NCI-H1105 treated with DMSO at 0.1 percent for 48 hours (cell line): ENCODE measurements around the gene ANAPC10.
"Not testable (repeated sequence)": the region's sequence is repeated elsewhere in the genome, so short reads cannot be mapped to it uniquely, and the experiment has no call there.

Experiments
- DNase-seq: peaks from one replicate; lab custom pipeline; 2025; lab: John Stamatoyannopoulos, UW

Gene ANAPC10, protein sequence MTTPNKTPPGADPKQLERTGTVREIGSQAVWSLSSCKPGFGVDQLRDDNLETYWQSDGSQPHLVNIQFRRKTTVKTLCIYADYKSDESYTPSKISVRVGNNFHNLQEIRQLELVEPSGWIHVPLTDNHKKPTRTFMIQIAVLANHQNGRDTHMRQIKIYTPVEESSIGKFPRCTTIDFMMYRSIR

DNA sequence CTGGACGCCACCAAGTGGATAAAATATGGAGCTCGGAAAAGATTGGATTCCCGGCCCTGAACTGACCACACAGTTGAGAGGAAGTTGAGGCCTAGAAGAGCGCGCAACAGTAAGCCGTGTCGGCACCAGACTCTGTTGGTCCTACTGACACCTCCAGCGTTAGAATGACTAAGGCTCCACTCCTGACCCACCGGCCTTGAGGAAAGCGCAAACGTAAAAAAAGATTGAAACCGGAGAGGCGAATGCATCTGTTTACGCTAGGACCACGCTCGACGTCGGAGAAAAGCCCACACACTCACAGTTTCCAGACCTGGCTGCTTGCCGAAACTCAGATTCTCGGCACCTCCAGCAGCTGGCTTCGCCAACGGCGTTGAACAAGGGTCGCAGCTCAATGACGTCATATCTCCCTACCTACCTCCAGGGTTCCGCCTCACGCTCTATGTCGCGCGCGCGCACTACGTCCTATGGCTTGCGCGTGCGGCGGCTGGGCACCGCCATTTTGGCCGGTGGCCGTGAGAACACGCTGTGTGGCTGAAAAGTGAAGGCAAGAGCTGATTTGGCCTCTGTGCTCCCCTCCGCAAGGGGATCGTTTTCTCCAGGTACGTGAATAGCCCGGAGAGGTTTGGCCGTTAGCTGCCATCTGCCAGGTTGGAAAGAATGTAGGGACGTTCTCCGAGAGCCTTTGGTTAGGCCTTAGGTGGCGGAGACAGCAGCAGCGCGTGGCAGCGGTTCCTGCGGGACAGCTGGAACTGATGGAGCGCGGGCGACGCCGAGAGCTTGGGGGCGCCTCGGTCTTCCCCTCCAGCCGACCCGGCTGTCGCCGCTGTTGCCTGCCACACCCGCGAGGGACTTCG is at the start of gene ANAPC10, which contains the start of gene ABCE1:
ANAPC10 (minus strand) TSS at position 376 of the 854 bp plus-strand sequence. CDS start 2,097 bp downstream, outside the sequence.
ABCE1 (plus strand) TSS at position 491 of the 854 bp plus-strand sequence. CDS start 6,102 bp downstream, outside the sequence.
- DNase-seq, result peak; percentile 89

DNA sequence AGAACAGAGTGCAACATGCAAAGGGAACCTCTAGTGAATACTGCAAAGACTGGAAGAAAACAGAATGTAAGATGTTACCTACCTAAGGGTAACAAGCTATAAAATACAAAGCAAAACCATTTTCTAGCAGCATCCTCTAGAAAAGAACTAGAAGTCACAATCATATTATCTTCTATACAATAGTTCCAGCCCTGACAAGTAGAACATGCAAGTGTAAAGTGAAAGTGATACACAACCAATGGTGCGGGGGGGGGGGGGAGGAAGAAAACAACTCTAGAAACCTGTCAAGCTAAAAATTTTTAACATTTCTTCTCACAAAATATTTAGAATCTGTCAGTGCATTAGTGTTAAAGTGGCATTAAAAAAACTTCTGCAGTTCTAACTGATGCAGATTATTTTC is 38.2 kb upstream of the ANAPC10 start:
- DNase-seq, result not testable (repeated sequence)

DNA sequence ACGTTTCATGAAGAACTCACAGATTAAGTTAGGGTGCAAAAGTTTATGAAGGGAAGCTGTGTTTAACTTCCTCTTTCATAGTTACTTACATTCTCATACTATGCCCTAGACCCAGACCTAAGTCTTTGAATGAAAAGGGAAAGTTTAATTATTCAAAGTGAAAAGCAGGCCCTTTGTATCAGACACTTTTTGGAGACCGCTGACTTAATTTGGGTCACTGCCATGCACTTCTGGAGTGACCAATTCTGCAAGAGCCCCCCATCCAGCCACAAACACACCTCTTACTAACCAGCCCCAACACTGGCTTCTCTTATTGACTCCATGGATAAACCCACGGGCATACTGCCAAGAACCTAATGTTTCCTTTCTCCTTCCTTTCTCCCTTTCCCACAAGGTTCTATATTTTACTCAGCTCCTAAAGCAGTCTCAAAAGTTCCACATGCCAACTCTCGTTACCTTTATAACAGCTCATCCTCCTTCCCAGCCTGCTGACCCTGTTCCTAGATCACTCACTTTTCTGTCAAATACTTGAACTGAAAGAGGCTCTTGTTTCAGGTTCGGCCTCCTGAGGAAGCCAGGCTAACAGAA is 34.6 kb upstream of the ANAPC10 start:
- no peak for DNase-seq

DNA sequence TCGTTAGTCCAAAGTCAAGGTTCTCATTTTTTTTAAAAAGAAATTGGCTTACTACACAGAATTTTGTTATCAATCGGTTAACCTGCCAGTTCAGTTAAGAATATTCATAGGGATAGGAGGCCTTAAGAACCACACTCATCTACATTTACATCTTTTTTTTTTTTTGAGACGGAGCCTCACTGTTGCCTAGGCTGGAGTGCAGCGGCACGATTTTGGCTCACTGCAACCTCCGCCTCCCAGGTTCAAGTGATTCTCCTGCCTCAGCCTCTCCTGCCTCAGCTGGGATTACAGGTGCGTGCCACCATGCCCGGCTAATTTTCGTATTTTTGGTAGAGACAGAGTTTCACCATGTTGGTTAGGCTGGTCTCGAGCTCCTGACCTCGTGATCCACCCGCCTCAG is 33.9 kb upstream of the ANAPC10 start:
- DNase-seq, result no peak

DNA sequence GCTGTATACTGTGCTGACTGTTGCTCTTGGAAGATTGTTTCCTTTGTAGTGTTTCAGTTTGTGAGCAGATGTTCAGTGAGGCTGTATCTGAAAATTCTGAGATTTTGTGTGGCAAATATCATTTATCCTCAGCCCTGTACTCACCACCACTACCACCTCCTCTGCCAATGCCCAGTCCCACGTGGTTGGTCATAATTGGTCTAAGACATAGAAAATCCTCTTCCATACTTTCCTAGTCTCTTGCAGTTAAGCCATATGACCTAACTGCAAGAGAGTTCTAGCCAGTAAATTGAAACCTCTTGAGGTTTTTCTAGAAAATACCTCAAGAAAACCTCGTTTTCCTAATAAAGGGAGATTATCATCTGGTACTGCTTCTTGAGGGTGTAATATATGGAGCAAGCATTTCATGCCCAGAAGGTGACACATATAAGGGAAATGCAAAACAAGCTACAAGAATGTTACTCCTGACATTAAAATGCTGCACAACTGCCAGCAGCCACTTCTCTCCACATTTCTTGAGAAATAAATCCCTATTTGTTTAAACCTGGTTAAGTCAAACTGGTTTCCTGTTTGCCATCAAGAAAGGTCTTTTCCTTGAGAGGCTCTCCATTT is 32.9 kb upstream of the ANAPC10 start:
- no peak for DNase-seq

DNA sequence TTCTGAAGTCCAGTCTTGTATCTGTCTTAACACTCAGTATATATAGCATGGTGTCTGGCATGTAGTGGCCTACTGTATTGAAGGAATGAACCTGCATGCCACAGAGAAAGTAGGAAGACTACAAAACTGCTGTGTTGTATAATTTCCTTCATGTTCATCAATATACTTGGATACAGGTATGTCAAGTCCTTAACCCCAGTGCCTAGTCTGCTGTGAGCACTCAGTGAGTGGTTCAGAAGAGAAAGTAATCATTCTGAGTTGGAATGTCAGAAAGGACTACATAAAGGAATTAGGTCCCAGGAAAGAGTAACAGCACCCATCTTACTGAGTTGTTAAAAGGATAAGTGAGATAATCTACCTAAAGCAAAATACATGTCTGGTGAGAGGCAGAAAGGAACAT is 32.1 kb upstream of the ANAPC10 start:
- DNase-seq, result no peak

DNA sequence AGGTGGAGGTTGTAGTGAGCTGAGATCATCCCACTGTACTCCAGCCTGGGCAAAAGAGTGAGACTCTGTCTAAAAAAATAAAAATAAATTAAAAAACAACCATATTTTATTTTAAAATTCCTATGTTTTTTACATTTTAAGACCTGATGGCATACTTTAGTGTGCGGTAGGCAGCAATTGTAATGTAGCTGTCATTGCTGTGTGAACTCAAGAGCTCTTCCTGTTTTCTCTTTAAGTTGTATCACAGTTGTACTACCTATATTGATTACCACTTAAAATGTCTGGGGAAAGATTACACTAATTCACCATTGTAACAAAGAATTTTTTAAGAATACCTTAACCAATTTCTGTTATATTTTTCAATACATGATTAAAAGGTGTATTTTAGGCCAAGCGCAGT is 27.4 kb upstream of the ANAPC10 start:
- DNase-seq, result no peak

DNA sequence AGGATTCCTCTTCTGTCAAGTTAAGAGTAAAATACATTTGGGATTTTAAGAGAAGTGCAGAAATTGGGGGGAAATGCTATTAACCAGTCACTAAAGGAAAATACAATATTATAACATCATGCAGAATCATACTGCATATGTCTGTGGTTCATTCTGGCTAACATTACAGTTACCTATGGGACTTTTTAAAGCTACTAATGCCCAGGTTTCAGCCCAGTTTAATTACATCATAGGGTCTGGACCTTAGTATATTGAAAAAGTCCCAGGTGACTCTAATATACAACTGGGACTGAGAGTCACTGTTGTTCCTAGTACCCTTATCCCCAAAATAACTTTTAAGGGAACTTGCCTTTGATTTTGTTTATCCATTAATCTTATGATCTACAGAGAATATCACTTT is 10.1 kb upstream of the ANAPC10 start:
- DNase-seq, result no peak

DNA sequence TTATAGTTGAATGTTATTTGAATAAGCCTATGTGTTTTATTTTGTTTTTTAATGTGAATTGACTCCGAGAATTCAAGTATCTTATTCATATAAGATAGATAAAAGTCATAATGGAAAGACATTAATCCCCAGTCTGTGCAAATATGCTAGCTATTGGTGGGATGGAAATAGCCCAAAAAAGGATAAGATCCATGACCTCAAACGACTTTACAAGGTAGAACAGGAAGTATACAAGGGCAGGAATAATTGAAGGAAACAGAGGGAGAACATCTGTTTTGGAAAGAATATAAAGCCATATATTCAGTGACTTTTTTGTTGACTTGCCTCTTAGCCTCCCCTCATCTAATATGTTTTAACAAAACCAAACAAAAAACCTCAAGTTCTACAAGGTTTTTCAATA is 9.1 kb upstream of the ANAPC10 start:
- DNase-seq, result no peak

DNA sequence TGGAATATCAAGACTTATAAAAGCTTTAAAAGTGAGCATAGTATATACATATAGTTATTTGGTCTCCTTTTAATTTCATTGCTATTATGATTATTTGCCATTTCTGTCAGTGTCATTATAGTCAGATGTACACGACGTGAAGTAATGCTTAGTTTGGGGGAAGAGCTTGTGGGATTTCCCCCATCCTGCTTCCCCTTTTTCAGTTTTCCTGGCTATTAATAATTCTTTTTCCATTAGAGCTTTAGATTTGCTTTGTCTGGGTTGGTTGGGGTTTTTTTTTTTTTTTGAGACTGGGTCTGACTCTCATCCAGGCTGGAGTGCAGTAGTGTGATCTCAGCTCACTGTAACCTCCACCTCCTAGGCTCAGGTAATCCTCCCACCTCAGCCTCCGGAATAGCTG is 5.5 kb upstream of the ANAPC10 start:
- DNase-seq, result no peak

DNA sequence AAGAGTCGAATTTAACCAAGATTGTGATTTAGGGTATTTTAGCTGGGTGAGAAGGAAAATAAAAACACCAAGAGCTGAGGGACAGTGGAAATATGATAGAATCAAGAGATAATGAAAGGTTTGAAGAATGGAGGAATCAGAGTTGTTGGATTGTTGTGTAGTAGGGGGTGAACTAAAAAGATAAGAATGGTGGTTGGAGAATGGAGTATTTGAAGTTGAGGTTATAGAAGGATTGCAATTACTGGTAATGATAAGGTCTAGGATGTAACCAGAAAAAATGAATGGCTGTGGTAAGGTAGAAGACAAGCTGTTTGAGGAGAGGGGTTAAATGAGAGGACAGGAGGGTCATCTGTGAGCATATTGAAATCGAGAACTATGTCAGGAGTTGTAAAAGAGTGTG is 4.6 kb upstream of the ANAPC10 start:
- DNase-seq, result no peak

DNA sequence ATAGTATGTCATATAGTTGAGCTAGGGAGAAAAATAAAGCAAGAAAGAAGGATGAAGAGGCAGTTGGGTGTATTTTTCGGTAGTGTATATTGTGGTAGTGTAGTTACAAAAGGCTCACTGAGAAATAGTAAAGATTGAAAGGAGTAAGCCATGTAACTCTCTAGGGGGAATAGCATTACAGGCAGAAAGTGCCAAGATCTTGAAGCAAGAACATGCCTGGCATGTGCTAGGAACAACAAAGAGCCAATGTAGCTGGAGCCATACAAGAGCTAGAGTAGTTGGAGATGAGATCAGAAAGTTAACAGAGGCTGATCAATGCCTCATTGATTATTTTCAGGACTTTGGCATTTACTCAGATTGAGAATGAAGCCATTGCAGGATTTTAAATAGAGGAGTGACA is 3.1 kb upstream of the ANAPC10 start:
- DNase-seq, result no peak

DNA sequence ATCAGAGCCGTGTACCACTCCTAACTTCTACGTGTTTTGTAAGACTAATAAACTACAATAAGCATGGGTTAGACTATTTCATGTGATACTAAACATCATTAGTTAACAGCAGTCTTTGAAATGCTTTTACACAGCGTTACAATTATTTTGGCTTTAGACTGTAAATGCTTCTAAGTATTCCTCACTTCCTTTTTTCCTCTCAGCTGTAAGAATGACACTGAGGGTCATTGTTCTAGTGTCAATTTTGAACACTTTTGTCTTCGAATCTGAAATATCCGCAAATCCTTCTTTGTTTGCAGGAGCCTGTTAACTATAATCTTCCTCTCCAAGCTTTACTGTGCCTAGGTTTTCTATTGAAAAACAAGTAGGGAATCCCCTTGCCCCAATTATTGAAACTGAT is 1.7 kb upstream of the ANAPC10 start:
- DNase-seq, result no peak

DNA sequence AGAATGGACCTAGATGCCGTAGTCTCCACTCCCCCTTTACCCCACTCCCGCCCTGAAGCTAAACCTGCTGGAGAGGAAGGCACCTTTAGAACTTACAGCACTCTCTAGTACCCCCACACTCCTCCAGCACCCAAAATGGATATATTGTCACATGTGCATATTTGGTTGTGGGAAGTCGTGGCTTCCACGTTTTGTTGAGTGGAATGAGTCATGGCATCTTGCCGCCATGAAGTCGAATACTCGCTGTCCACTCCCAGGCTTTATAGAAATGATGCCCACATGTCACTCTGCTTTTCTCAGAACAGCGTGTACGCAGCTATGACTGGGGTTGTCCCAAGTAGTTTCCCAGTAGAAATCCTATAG is 660 bp upstream of the ANAPC10 start:
- peak; percentile 12 for DNase-seq

DNA sequence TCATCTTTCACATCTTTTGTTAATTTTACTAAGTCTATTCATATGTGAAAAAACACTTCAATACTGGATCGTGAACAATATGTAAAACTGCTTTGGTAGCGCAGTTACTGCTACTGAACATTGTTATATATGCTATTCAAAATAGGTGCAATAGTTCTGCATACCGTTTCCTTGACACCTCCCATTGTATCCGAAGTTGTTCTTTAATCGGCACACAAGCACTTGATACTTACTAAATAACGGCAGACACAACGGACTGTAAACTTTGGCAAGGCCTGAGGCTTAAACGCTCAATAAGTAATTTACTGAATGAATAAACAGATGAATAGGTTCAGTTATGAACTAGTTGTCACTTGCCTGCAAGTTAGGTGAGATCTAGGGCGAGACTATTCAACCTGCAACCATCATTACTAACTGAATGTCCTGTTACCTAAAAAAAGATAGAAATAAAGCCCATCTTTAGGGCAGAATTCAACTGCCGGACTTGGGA is 620 bp downstream of the ANAPC10 start:
- peak; percentile 25 for DNase-seq

DNA sequence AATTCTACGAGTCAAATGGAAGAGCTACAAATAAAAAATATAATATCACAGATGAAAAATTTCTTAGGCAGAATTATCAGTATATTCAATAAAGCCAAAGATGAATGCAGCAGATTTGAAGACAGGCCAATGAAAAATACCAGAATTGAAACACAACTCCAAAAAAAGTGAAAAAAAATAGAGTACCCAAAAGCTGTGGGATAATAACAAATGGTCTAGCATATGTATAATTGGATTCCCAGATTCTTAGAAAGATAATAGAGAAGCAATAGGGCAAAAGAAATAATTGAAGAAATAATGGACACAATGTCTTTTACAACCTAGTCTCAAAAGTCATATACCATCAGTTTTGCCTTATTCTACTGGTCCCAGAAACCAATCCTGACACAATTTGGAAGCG is 4.4 kb downstream of the ANAPC10 start:
- DNase-seq, result no peak

DNA sequence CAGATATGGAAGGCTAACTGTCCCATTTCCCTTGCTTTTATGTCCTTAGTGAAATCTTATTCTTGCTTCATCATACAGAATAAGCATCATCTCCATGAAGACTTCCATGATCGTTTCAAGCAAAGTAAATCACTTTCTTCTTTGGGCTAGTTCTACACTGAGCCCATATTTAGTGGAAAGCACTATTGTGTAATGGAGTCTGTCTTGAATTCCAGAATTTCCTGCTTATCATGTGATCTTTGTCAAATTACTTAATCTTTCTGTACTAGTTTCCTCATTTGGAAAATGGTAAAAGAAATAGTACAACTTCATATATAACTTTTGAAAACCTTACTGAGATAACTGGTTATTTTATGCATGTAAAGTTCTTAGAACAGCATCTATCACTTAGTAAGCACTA is 7.6 kb downstream of the ANAPC10 start:
- DNase-seq, result no peak

DNA sequence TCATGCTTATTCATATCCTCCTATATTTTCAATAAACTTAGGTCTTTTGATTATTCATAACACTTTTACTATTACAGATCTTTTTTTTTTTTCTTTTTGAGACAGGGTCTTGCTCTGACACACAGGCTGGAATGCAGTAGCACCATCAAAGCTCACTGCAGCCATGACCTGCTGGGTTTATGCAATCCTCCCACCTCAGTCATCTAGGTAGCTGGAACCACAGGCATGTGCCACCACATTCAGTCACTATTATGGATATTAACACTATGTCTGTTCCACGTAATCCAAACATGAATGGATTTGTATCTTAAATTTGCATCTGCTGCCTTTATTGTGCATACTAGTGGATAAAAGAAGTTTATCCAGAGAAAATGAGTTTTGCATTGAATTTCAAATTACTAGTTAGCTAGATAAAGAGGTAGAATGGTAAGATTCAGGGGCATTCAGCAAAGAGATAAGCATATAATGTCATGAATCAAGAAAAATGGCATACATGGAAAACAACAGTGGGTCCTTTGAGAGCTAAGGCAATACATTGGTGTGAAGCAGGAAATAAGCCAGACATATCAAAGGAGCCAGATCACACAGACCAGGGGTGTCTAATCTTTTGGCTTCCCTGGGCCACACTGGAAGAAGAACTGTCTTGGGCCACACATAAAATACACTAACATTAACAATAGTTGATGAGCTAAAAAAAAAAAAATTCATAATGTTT is 13.9 kb downstream of the ANAPC10 start:
- DNase-seq, result no peak

DNA sequence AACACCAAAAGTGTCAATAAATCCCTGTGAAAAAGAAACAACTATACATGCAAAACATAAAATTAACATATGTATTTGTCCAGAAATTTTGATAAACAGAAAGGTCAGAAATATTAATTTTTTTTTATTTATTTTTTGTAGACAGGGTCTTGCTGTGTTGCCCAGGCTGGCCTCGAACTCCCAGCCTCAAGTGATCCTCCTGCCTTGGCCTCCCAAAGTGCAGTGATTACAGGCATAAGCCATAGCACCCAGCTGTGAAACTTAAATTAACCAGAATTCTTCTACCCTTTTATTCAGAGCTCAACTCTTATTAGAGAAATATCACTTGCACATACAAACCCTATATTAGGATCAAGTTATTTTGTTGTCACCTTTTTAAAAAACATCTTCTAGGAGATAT is 16.2 kb downstream of the ANAPC10 start:
- no peak for DNase-seq

DNA sequence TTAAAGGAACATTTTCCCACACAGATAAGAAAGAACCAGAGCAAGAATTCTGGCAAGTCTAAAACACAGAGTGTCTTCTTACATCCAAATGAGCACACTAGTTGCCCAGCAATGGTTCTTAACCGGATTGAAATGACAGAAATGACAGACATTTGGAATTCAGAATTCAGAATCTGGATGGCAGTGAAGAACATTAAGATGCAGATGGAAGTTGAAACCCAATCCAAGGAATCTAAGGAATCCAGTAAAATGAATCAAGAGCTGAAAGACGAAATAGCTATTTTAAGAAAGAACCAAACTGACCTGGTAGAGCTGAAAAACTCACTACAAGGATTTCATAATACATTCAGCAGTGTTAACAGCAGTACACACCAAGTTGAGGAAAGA is 21.5 kb downstream of the ANAPC10 start:
- DNase-seq, result no peak

DNA sequence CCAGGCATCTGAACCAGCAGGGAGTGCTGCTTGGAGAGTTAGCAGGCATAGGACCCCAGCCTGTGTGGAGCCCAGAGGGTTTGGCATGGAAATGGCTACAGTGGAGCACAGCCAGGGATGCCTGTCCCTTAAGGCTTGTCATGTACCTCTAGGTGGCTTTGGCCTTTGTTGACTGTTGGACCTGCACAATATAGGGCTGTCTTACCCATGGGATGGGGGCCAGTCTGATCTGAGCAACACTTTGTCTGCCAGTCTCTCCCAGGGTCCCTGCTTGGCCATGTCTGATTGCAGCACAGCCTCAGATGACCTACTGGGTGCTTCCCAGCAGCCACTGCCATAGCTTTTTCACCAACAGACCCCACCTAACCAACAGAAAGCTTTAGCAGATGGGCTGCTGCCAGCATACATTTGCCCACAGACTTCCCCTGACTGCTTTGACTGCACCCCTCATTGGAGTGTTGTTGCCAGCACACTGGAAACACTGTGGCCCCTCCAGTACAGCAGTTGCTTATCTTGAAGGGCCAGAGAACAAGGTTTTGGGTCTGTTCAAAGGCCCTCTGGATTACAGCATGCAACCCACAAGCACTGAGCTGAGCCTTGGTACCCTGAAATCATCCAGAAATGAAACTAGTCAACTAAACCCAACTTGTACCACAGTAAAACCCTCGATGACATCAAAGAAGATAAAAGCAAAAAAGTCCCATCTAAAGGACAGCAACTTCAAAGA is 22.1 kb downstream of the ANAPC10 start:
- DNase-seq, result no peak
